B cell (primary cell): ENCODE results near the gene NFATC1. TPM values are rescaled to one million over a fixed set of nuclear protein-coding genes. Genes with fewer than 3 reads are reported as not detected.

Experiments
- ATAC-seq: fragments of 200-7000 bp; cut with Tn5 transposase; one replicate; pipeline ENCODE4 v1.10.0; 2021; ENCODE audit warnings: low read depth, mild to moderate bottlenecking, moderate number of reproducible peaks, moderate library complexity
- CTCF ChIA-PET: fragments of 350-600 bp; sonication (Branson Sonifier 250); formaldehyde crosslinking; loops from one replicate; lab custom pipeline; 2021; ENCODE audit warnings: antibody characterized with exemption, inconsistent platforms; lab: Charles Lee
- POLR2A ChIA-PET: fragments of 350-600 bp; sonication (Branson Sonifier 250); formaldehyde crosslinking; loops from one replicate; lab custom pipeline; 2021; ENCODE audit warnings: antibody characterized with exemption; lab: Charles Lee
- DNase-seq: peaks from one replicate; pipeline ENCODE4 v3.0.0; 2013
- H2AFZ ChIP-seq: 2 replicates; pipeline ENCODE4 v1.6.1; 2012; ENCODE audit warnings: mild to moderate bottlenecking, low read depth, low read length; ENCODE audit not compliant: insufficient read depth, poor library complexity, severe bottlenecking
- H3K27ac ChIP-seq, 2 donors: 1 replicate in 1 of 2; 2 replicates in 1 of 2; pipeline ENCODE4 v1.5.1; 2012 to 2013; ENCODE audit warnings: low read length in 2 of 2, mild to moderate bottlenecking in 2 of 2, moderate library complexity in 1 of 2
- H3K27me3 ChIP-seq, 4 experiments: fragments of 200-600 bp in 1 of 4; sonication (generic) in 1 of 4; replicated peaks in 1 of 4; 1 replicate in 2 of 4; 2 replicates in 2 of 4; pipeline versions ENCODE4 v1.6.1 to v1.7.0; 2013 to 2016; ENCODE audit warnings: low read length in 3 of 4, mild to moderate bottlenecking in 2 of 4, mixed read lengths in 1 of 4, moderate library complexity in 1 of 4; ENCODE audit not compliant: insufficient read depth in 4 of 4, control insufficient read depth in 3 of 4; ENCODE audit errors: control extremely low read depth in 1 of 4
- H3K36me3 ChIP-seq, 2 experiments: replicated peaks in 1 of 2; 1 replicate in 1 of 2; 2 replicates in 1 of 2; pipeline versions ENCODE4 v1.6.1 to v1.7.1; 2013; ENCODE audit warnings: low read length in 1 of 2; ENCODE audit not compliant: insufficient read depth in 2 of 2, control insufficient read depth in 1 of 2; ENCODE audit errors: control extremely low read depth in 1 of 2, extremely low read depth in 1 of 2
- H3K4me1 ChIP-seq, 2 donors: fragments of 200-600 bp in 1 of 2; sonication (generic) in 1 of 2; 1 replicate in 1 of 2; 2 replicates in 1 of 2; pipeline versions ENCODE4 v1.5.1 to v1.6.1; 2013 to 2017; ENCODE audit warnings: low read length in 2 of 2; ENCODE audit not compliant: control insufficient read depth in 2 of 2, insufficient read depth in 2 of 2
- H3K4me2 ChIP-seq: replicated peaks from 2 replicates; pipeline ENCODE3; 2012; ENCODE audit warnings: mild to moderate bottlenecking, low read depth, low read length; ENCODE audit not compliant: poor library complexity, severe bottlenecking
- H3K4me3 ChIP-seq, 5 experiments: fragments of 200-600 bp in 1 of 5; sonication (generic) in 1 of 5; 1 replicate in 3 of 5; 2 replicates in 2 of 5; pipeline versions ENCODE4 v1.5.1 to v1.7.0; 2011 to 2016; ENCODE audit warnings: low read length in 4 of 5, mild to moderate bottlenecking in 4 of 5, low read depth in 2 of 5, control low read depth in 1 of 5, moderate library complexity in 1 of 5; ENCODE audit not compliant: insufficient read depth in 1 of 5; ENCODE audit errors: control extremely low read depth in 1 of 5, extremely low read depth in 1 of 5
- H3K79me2 ChIP-seq: fragments of 200-600 bp; sonication (generic); one replicate; pipeline ENCODE4 v1.6.0; 2016; ENCODE audit warnings: low read length; ENCODE audit not compliant: control insufficient read depth, insufficient read depth
- H3K9ac ChIP-seq: fragments of 200-600 bp; sonication (generic); 2 replicates; pipeline ENCODE4 v1.6.1; 2017; ENCODE audit warnings: mild to moderate bottlenecking, low read length, moderate library complexity
- H3K9me3 ChIP-seq, 3 donors: one replicate each; pipeline versions ENCODE4 v1.6.1 to v1.7.1; 2013; ENCODE audit warnings: low read length in 2 of 3; ENCODE audit not compliant: control insufficient read depth in 2 of 3, insufficient read depth in 1 of 3; ENCODE audit errors: control extremely low read depth in 1 of 3
- H4K20me1 ChIP-seq: 2 replicates; pipeline ENCODE4 v1.6.0; 2012; ENCODE audit warnings: mild to moderate bottlenecking, low read length; ENCODE audit not compliant: insufficient read depth, control insufficient read depth, poor library complexity, severe bottlenecking
- H3K27ac Mint-ChIP-seq: one replicate; pipeline ENCODE4 v1.8.0; 2021; ENCODE audit warnings: mixed read lengths
- H3K27me3 Mint-ChIP-seq: one replicate; pipeline ENCODE4 v1.8.0; 2021; ENCODE audit warnings: mixed read lengths
- H3K4me1 Mint-ChIP-seq: one replicate; pipeline ENCODE4 v1.8.0; 2021; ENCODE audit warnings: mixed read lengths
- H3K4me3 Mint-ChIP-seq: one replicate; pipeline ENCODE4 v1.8.0; 2021; ENCODE audit warnings: mixed read lengths
- H3K9me3 Mint-ChIP-seq: one replicate; pipeline ENCODE4 v1.8.0; 2022; ENCODE audit warnings: mixed read lengths; ENCODE audit not compliant: insufficient read depth
- EZH2 ChIP-seq: IDR thresholded peaks from 2 replicates; pipeline ENCODE4 v1.6.1; 2012; ENCODE audit warnings: borderline replicate concordance, low read depth, mild to moderate bottlenecking, moderate library complexity, low read length; ENCODE audit not compliant: insufficient read depth, poor library complexity, severe bottlenecking
- WGBS: methylation state at CpG from one replicate; pipeline ENCODE4 v1.1.5; 2013; ENCODE audit warnings: missing lambda C conversion rate; ENCODE audit not compliant: insufficient coverage; 5-methylcytosine and 5-hydroxymethylcytosine counted together
- intact Hi-C: fragments of 100-400 bp; cut with micrococcal nuclease; formaldehyde crosslinking; loops from one replicate; pipeline ENCODE4 v1.10.0; 2022
- polyA plus RNA-seq: library from polyadenylated mRNA; depleted of rRNA; stranded (reverse); fragments of >200 nt; gene quantifications from 2 replicates; pipeline ENCODE4 v1.2.3, GENCODE V29; 2012
- total RNA-seq, 2 donors: library from RNA; stranded (reverse); fragments of 120-200 nt in 1 of 2; gene quantifications; 1 replicate in 1 of 2; 2 replicates in 1 of 2; pipeline versions ENCODE4 v1.2.3 to v1.2.4, GENCODE V29; 2013 to 2022
- TF ChIP-seq, protein P1 (sequence below): fragments of 200-600 bp; IDR thresholded peaks from one replicate; pipeline ENCODE4 v1.8.0; 2022; ENCODE audit warnings: antibody characterized with exemption, mild to moderate bottlenecking

NFATC1 gene
- total and polyA plus RNA-seq, 2 donors (not counting 1 experiment from before 2014, with no cell fraction given): 32.2 to 108 TPM

GRCh38 chr18:79559436-79559835 lies 163.7 kb downstream of the NFATC1 start:
- WGBS: 78% methylated on average over 15 of the region's 15 CpGs
- Histone ChIP-seq H2AFZ (no peak overlapping the region), H3K36me3 (no peaks in the 10 kb centered on the region), H3K4me2 (no peak overlapping the region), H3K9ac (no peak overlapping the region), H3K4me3 (no peak overlapping the region), H4K20me1 (no peaks in the 10 kb centered on the region), H3K4me1 (no peaks in the 10 kb centered on the region), H3K27ac (no peak overlapping the region), H3K27me3 (no peaks in the 10 kb centered on the region), H3K79me2 (no peaks in the 10 kb centered on the region), H3K9me3 (peaks cover 0 to 14% (median under 1%) of the 10 kb centered on the region in 3 donors)
- TF ChIP-seq, protein P1, sequence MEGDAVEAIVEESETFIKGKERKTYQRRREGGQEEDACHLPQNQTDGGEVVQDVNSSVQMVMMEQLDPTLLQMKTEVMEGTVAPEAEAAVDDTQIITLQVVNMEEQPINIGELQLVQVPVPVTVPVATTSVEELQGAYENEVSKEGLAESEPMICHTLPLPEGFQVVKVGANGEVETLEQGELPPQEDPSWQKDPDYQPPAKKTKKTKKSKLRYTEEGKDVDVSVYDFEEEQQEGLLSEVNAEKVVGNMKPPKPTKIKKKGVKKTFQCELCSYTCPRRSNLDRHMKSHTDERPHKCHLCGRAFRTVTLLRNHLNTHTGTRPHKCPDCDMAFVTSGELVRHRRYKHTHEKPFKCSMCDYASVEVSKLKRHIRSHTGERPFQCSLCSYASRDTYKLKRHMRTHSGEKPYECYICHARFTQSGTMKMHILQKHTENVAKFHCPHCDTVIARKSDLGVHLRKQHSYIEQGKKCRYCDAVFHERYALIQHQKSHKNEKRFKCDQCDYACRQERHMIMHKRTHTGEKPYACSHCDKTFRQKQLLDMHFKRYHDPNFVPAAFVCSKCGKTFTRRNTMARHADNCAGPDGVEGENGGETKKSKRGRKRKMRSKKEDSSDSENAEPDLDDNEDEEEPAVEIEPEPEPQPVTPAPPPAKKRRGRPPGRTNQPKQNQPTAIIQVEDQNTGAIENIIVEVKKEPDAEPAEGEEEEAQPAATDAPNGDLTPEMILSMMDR: no peak
- no peak for TF ChIP-seq EZH2
- H3K9me3 Mint-ChIP-seq: no peaks in the 10 kb centered on the region
- intact Hi-C loops: no loop called here
- DNase-seq (no peak), ATAC-seq (no peak)
- ChIA-PET CTCF (no interaction called here), POLR2A (no interaction called here)
- no peaks in the 10 kb centered on the region for H3K4me1 Mint-ChIP-seq
- no peaks in the 10 kb centered on the region for H3K27me3 Mint-ChIP-seq
- no peak overlapping the region for H3K27ac Mint-ChIP-seq
- H3K4me3 Mint-ChIP-seq: no peak overlapping the region

GRCh38 chr18:79560042-79560860 lies 164.5 kb downstream of the NFATC1 start:
- no peak overlapping the region for H2AFZ ChIP-seq
- H3K4me3 ChIP-seq: no peak overlapping the region
- DNase-seq (no peak), ATAC-seq (no peak)
- no peak for TF ChIP-seq EZH2
- TF ChIP-seq, protein P1: no peak
- WGBS: 92% methylated on average over 31 of the region's 34 CpGs
- intact Hi-C loops: no loop called here
- POLR2A ChIA-PET: no interaction called here
- Mint-ChIP-seq H3K27me3 (no peaks in the 10 kb centered on the region), H3K4me3 (no peak overlapping the region), H3K27ac (no peak overlapping the region), H3K4me1 (no peaks in the 10 kb centered on the region), H3K9me3 (no peaks in the 10 kb centered on the region)
- H3K4me1 ChIP-seq: no peaks in the 10 kb centered on the region
- no peaks in the 10 kb centered on the region for H3K36me3 ChIP-seq
- no peak overlapping the region for H3K4me2 ChIP-seq
- CTCF ChIA-PET: no interaction called here
- H3K27me3 ChIP-seq: no peaks in the 10 kb centered on the region
- H4K20me1 ChIP-seq: no peaks in the 10 kb centered on the region
- no peak overlapping the region for H3K9ac ChIP-seq
- peaks cover 0 to 14% (median 2%) of the 10 kb centered on the region in 3 donors for H3K9me3 ChIP-seq
- H3K27ac ChIP-seq: no peak overlapping the region
- no peaks in the 10 kb centered on the region for H3K79me2 ChIP-seq
